HT1080 (cell line): Measurements from ENCODE around the gene SERBP1. TPM values are rescaled to one million over a fixed set of nuclear protein-coding genes. Genes with fewer than 3 reads are reported as not detected.
"Not testable (repeated sequence)": the region's sequence is repeated elsewhere in the genome, so short reads cannot be mapped to it uniquely, and the experiment has no call there.

Experiments
- DNase-seq: peaks from one replicate; pipeline ENCODE4 v3.0.0-alpha.2; 2015; ENCODE audit warnings: low read depth
- polyA plus RNA-seq, 2 experiments: library from polyadenylated mRNA; depleted of rRNA; stranded (reverse); fragments of >200 nt; gene quantifications; 2 replicates each; pipeline ENCODE4 v1.2.3, GENCODE V29; 2015
- total RNA-seq: library from RNA; depleted of rRNA; stranded (reverse); fragments of >200 nt; shearing (Covaris generic); gene quantifications from 2 replicates; pipeline ENCODE4 v1.2.3, GENCODE V29; 2014; rRNA removed

SERBP1 gene
- 430 and 506 TPM in 2 replicates for total RNA-seq
- polyA plus RNA-seq (2015; cell fraction: cytosol; rRNA removed): 517 and 585 TPM in 2 replicates
- 376 and 406 TPM in 2 replicates for polyA plus RNA-seq (2015; cell fraction: nucleus; rRNA removed)

GRCh38 chr1:67430358-67431155, at the start of gene SERBP1:
Gene SERBP1, minus strand, starts transcription at chr1:67430402. Its CDS starts 102 bp downstream, at chr1:67430300.
- peak; percentile 98 for DNase-seq

DNA sequence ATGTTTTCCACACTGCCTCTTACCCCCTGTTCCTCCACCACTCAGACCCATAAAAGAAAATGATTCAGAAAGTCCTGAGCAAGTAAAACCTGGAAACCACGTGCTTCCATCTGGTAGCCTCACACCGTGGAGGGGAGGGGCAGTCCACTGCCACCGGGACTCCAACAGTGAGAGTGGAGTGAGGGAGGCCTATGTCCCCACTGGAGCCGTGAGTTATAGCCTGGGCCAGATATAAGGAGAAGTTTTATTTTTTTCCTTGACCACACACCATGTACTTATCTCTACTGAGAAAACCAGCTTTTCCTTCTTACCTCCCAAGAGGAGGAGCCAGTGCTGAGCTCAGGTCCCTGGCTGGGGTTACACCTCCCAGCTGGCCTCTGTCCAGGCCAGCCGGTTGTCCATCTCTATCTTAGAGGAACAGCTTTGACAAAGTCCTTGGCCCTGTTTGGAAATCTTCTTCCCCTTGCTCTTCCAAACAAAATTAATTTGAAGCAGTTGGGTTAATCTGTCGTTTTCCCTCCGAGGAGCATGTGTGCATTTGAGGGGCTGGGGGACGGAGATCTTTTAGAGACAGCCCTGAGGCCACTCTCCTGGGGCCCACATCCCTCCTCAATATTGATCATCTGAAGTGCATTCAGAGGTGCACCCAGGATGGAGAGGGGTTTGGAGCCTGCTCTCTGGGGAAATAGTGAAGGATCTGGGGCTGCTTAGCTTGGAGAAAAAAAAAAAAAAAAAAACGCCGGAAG, 49.1 kb upstream of the SERBP1 start:
- DNase-seq: peak; percentile 36

GRCh38 chr1:67476906-67477305, 46.7 kb upstream of the SERBP1 start:
- no peak for DNase-seq

GRCh38 chr1:67476006-67476482, 45.8 kb upstream of the SERBP1 start:
- DNase-seq: no peak

DNA sequence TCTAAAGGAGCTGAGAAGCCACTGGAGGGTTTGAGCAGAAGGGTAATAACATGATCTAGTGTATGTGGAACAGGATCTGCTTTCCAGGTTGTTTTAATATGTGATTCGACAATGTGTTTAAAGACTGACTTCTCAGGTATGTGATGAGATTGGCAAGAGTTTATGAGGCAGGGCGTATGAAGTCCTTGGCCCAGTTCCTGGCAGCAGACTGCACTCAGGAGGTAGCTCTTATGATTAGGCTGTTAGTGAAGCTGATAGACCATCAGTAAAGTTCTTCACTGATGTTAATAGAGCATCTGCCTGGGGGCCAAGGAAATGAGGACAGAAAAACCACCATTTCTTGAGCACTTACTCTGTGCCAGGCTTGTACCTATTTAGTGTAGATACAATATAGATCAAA, 41.9 kb upstream of the SERBP1 start:
- no peak for DNase-seq

DNA sequence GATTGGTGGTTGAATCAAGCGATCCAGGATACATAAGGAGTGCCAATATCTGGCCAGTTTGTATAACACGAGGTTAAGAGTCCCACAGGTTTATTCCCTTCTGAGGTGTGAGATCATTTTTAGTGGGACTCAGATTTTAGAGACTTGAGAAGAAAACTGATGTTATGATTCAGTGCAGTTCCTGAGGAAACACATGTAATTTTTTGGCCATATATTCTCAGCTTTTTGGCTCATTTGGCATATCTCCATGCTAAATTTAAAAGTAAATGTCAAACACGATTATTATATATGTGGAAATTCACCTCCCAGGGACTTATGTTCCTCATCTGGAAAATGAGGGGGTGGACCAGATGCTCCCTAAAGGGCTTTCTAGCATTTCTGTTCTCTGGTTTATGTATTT, 39.2 kb upstream of the SERBP1 start:
- DNase-seq: no peak

GRCh38 chr1:67468066-67468718, 38.0 kb upstream of the SERBP1 start:
- peak; percentile 66 for DNase-seq

- peak; percentile 50 for DNase-seq
Measured at GRCh38 chr1:67465375-67465774, 35.2 kb upstream of the SERBP1 start.

DNA sequence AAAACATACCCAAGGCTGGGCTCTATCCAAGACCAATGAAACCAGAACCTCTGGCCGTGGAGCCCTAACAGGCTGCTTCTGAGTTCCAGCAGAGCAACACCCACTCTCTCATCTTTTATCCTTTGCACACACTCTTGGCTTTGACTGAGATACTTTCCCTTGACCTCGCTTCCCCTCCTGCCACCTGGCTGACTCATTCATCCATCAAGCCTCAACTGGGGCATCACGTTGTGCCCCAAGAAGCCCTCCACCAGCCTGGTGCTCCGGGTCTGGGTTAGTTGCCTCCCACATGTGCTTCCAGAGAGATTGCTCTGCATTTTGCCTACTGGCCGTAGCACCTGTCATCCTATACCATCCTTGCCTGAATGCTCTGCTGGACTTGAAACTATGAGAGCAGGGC, 34.5 kb upstream of the SERBP1 start:
- no peak for DNase-seq

- no peak for DNase-seq
Measured at GRCh38 chr1:67464058-67464457, 33.9 kb upstream of the SERBP1 start.

DNA sequence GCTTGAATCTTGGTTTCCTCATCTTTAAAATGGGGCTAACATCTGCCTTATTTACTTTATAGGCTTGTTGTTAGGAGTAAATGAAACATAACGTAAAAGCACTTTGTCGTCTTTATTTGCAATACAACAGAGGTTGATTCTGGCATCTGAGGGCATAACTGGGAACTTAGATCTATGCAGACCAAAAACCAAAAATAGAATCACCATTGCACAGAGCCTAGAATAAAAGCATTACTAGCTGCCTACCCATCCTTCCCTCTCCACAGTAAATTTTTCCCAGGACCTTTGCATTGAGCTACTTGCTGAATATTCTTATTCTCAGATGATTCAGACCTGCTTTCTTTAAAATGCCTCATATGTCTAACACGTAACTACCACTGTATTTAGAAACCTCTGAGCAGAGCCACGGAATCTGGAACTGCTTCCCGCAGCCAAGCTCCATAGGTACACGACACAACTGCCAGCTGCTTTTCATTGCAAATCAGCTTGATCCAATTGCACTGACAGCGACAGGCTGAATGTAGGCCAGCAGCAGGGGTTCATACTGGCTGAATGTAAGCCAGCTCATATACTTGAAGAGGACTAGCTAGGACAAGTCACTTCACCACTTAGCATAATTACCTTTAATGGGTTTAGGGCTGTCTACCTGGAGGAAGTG, 33.2 kb upstream of the SERBP1 start:
- DNase-seq: no peak

- DNase-seq: no peak
Measured at GRCh38 chr1:67460676-67461500, 30.7 kb upstream of the SERBP1 start.

- DNase-seq: no peak
Measured at GRCh38 chr1:67459068-67459467, 28.9 kb upstream of the SERBP1 start.

DNA sequence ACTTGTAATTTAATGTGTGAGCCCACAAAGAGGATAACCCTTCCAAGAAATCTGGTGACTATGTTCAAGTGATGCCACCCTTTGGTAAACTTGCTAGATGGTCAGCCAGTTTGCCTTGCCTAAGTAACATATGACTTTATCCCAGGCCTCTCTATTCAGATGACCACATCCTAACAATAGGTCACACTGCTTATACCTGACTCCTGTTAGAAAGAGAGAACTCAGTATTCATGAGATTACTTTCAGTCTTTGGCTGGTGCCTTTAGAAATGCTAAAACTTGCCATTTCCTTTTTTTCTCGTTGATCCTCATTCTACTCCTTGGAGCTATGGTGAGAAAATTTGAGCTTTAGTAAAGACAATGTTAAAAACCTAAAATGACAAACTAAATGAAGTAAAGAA, 28.5 kb upstream of the SERBP1 start:
- no peak for DNase-seq

- no peak for DNase-seq
Measured at GRCh38 chr1:67457247-67457646, 27.0 kb upstream of the SERBP1 start.

DNA sequence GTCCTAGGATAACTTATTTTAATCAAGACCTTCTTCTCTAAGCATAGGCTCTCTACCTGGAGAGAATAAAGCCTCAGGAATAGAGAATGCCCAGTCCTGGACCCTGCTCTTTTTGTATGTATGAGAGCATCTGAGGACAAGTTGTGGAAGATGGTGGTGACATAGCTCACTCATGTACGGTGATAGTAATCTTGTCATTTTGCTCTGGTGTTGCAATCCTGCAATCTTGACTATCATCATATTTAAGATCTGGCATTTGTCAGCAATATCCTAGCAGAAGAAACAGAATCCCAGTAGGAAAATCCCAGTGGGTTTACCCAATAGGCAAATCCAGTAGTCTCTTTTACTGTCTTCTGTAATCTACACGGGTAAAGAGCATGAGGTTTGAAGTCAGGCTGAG, 21.6 kb upstream of the SERBP1 start:
- no peak for DNase-seq

DNA sequence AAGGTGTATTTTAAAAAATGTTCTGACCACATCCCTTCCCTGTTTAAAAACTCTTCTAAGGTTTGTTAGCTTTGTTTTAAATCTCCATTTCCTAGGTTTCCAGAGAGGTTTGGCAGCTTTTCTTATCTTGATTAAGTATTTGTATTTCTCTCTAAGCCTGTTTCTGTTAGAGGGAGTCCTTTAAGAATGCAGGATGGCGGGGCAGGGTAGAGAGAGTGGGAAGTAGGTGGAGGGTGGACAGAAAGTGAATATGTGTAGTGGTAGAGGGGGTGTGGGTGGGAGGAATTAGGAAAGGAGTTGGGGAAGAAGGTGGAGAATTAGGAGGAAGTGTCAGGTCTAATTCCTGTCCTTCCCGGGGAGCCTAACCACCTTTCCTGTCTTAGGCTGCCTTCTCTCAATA, 21.2 kb upstream of the SERBP1 start:
- DNase-seq: no peak

- no peak for DNase-seq
Measured at GRCh38 chr1:67446893-67447292, 16.7 kb upstream of the SERBP1 start.

DNA sequence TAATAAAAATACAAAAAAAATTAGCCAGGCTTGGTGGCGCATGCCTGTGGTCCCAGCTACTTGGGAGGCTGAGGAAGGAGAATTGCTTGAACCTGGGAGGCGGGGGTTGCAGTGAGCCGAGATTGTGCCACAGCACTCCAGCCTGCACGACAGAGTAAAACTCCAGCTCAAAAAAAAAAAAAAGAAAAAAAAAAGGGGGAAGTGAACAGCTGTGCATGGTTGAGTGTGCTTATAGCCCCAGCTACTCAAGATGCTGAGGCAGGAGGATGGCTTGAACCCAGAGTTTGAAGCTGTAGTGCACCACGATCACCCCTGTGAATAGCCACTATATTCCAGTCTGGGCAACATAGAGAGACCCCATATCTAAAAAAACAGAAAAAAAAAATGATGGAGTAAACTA, 15.8 kb upstream of the SERBP1 start:
- not testable (repeated sequence) for DNase-seq

DNA sequence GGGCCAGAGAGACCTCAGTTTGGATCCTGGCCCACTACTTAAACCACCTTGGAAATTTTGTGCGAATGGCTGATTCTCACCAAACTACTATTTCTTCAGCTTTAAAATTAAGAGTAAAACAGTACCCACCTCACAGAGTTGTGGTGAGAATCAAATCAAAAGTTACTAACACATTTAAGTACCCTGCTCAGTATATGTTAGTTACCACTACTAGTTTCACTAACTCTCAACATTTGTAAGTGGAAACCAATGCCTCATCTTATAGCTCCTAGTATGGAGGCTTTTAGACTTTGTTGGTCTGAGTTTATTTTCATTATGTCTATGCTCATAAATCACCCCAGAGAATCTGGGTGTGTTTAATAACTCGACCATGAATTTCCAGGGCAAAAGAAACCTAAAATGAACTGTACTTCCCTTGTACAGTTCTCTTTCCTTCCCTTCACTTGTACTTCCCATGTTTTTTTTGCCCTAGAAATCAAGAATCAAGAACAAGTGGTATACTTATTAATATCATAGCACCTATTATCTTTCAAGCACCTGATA, 11.6 kb upstream of the SERBP1 start:
- DNase-seq: no peak
